GM12874 (cell line): ENCODE measurements around the gene RAMP3.
A peak's percentile ranks its signal among the peaks of the same experiment; 100 is the strongest.

Experiments
- TF ChIP-seq, protein P1 (sequence below): IDR thresholded peaks from 2 replicates; pipeline ENCODE4 v1.5.1; 2011; ENCODE audit warnings: low read depth, mild to moderate bottlenecking, control low read depth, low read length, moderate library complexity; ENCODE audit not compliant: insufficient read depth

RAMP3 gene

DNA sequence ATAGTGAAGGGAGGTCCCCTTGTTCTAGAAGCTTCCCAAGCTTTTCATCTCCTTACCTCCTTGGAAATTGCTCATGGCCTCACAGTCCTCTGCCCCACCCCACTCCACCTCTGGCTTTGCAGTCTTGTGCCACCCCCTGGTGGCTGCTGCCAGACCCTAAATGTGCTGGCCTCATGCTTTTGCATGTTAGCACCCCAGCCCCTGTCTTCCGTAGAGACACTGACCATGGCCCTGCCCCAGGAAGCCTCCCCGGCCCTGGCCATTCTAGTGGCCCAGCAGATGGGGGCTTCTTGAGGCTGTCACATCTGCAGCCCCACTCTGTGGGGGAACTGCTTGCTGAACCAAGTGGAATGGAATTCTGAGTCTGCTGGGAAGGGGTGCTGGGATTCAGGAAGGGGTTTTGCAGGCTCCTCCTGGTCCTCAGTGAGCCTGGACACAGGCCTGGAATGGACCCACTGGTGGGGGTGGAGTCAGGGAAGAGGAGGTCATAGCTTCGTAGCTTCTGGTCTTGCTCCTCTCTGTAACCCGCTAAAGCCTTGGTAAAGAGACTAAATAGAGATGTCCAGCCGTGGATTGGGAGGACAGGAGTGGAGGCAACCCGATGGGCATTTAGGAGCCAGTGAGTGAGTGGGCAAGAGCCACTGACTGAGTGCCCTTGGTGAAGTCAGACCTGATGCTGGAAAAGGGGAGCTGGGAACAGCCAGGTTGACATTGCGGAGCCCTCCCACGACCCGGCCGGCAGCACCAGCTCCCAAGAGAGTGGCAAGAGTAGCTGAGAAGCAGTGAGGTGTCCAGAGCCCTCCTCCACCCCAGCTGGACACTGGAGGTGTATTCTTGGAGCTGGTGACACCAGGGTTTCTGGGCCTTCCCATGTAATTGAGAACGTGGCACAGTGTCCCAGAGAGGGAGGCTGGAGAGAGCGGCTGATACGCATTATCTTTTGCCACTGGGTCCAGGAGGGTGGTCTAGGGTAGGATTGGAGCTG is 20.9 kb downstream of the RAMP3 start:
- TF ChIP-seq, protein P1, sequence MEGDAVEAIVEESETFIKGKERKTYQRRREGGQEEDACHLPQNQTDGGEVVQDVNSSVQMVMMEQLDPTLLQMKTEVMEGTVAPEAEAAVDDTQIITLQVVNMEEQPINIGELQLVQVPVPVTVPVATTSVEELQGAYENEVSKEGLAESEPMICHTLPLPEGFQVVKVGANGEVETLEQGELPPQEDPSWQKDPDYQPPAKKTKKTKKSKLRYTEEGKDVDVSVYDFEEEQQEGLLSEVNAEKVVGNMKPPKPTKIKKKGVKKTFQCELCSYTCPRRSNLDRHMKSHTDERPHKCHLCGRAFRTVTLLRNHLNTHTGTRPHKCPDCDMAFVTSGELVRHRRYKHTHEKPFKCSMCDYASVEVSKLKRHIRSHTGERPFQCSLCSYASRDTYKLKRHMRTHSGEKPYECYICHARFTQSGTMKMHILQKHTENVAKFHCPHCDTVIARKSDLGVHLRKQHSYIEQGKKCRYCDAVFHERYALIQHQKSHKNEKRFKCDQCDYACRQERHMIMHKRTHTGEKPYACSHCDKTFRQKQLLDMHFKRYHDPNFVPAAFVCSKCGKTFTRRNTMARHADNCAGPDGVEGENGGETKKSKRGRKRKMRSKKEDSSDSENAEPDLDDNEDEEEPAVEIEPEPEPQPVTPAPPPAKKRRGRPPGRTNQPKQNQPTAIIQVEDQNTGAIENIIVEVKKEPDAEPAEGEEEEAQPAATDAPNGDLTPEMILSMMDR: peak; percentile 31; the same call in 1 of the 2 replicates

DNA sequence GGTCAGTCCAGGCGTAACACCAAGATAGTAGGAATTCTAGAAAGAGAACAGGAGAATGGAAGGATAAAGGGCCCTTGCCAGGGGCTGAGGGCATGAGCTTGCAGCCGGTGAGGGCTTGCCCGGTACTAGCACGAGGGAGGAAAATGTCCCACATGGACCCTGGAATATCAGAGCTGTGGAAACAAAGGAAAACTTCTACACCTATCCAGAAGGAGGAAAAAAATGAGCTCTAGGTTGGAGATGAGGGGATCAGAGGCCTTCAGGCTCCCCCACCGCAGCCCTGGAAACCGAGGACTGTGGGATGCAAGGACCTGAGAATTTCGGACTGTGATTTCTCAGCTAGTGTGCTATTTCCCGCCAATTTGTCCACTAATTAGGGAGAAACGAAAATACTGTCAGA is 22.1 kb downstream of the RAMP3 start:
- TF ChIP-seq, protein P1: no peak

DNA sequence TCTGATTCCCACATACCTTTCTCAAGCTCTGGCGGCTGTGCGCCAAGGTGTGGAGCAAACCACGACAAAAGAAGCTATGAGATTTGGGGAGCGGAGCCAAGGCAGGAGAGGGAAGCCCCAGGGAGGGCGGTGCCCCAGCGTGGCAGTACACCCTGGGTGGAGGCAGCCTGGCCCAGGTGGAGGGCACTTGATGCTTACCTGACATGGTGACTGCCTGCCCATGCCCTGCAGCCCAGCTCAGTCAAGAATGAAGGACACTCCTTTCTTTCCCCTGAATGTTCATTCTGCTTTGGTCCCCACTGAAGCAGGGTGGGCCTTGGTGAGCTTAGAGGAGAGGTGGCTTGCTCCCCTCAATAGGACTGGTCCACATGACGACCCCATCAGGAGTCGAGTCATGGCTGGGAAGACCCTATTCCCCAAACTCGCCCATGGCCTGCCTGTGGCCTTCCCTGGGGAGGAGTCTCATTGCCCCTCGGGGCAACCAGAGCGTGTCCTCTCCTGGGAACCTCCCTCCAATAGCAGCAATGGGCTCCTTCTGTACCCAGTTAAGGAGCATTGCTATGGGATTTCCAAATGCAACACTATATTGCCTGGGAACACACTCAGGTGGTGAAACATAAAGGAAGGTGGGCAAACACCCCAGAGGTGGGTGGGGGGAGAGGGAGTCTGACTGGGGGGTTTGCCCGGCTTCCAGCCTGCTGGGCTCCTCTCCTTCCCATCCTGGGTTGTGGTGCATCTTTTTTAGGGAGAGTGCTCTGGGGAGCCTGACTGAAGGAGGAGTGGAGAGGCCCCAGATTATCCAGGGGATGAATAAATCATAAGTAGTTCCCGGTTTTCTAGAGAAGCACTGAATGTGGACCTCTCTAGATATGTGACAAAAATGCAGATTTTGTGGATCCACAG is 22.7 kb downstream of the RAMP3 start:
- TF ChIP-seq, protein P1: no peak

DNA sequence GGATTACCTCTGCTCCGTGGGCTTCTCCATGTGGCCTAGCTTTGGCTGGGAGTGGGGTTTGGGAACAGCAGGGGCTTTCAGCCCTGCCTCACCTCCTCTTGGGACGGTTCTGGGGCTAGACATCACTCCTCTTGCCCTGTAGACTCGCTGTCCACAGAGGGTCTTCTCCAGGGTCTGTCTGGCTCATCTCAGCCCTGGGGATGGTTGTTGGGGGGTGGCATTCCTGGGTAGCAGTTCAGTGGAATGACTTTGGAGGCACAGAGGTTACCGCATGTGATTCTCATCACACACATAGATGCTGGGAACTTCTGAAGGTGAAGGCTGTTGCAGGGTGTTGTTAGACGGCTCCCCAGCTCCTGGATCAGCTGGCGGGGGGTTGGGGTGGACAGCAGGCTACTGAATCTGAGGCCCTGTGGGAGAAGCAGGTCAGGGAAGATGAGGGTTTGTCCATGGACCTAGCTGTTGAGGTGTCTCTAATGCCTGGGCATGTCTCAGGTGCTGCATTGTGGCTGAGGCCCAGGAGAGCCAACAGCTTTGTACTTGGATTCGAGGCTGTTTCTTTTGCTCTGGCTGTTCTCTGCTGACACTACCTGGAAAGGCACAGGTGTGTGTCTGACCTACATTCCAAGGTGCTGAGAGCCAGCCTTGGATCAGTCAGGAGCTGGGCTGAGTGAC is 23.8 kb downstream of the RAMP3 start:
- TF ChIP-seq, protein P1: no peak

DNA sequence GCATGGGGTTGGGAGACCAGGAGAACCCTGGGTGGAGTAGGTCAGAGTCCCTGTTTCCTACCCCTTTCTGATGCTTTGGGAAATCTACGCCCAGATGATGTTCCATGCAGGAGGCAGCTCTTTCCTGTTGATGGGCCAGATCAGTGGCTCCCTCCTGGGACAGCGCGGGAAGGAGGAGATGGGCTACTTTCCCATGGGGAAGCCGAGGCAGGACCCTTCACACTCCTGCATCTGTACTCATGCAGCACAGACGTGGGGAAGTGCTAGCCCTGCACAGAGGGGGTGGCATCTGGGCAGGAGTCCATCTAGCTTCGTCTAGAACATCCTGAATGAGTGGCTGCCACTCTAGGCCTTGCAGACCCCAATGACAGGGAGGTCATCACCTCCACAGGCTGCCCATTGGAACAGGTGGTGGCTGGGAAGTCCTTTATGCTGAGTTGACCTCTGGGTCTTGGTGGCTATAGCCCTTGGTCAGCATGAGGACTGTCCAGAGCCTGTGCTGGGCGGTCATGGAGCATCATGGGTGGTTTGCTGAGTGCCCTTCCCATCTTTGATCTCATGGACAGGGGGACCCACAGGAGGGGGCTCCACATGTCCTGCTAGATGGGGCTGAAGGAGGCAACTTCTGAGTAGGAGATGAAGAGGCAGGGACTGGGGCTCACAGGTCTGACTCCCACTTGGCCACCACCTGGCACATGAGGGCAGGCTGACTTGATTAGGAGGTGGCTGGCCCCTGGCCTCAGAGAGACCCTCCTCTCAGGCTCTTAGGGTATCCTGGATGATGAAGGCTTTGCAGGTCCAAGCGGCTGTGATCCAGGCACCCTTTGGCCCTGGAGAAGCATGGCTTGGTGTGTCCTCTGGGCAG is 24.6 kb downstream of the RAMP3 start:
- TF ChIP-seq, protein P1: no peak

DNA sequence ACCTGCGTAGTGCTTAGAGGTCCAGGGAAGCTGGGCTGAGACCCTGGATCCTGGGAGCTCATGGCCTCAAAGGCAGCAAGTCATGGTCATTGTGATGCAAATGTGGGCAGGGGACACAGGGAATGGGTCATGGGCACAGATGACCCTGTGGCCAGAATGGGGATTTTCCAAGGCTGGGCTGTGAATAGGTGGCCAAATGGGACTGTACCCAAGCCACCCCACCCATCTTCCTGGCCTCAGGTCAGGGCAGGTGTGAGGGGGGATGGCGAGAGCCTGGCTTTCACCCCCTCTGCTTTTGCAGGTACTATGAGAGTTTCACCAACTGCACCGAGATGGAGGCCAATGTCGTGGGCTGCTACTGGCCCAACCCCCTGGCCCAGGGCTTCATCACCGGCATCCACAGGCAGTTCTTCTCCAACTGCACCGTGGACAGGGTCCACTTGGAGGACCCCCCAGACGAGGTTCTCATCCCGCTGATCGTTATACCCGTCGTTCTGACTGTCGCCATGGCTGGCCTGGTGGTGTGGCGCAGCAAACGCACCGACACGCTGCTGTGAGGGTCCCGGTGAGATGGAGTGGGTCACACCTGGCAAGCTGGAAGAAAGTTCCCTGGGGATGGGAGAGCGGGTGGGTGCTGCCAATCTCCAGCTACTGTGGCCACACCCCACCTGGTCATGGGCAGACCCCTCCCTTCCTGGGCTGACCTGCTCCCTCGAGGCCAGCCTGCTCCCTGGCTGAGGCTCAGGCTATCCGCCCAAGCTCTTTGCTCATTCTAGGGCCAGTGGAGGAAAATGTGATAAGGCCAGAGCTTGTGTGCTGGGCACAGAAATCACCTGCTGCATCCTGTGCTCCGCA is 25.5 kb downstream of the RAMP3 start:
- TF ChIP-seq, protein P1: no peak
